WTC11 (cell line): ENCODE results near the gene ZKSCAN2. TPM values are rescaled to one million over a fixed set of nuclear protein-coding genes. Genes with fewer than 3 reads are reported as not detected.

Experiments
- ATAC-seq: fragments of 200-7000 bp; cut with Tn5 transposase; 2 replicates; pipeline ENCODE4 v1.10.0; 2021; ENCODE audit warnings: mild to moderate bottlenecking, moderate library complexity
- CTCF ChIA-PET: fragments of 300-600 bp; sonication (Branson Sonifier 250); formaldehyde crosslinking; loops from one replicate; lab custom pipeline; 2021; ENCODE audit warnings: antibody characterized with exemption; lab: Charles Lee
- POLR2A ChIA-PET: fragments of 350-600 bp; sonication (Branson Sonifier 250); formaldehyde crosslinking; loops from one replicate; lab custom pipeline; 2021; ENCODE audit warnings: antibody characterized with exemption; lab: Charles Lee
- DNase-seq: peaks from one replicate; pipeline ENCODE4 v3.0.0; 2021; ENCODE audit warnings: low spot score
- H3K27ac Mint-ChIP-seq: 2 replicates; pipeline ENCODE4 v1.8.0; 2021; ENCODE audit warnings: mixed read lengths
- H3K27me3 Mint-ChIP-seq: 2 replicates; pipeline ENCODE4 v1.8.0; 2021; ENCODE audit warnings: low read depth, mild to moderate bottlenecking, moderate library complexity, mixed read lengths
- H3K36me3 Mint-ChIP-seq: 2 replicates; pipeline ENCODE4 v1.8.0; 2021; ENCODE audit warnings: mixed read lengths
- H3K4me1 Mint-ChIP-seq: 2 replicates; pipeline ENCODE4 v1.8.0; 2022; ENCODE audit warnings: mixed read lengths
- H3K4me3 Mint-ChIP-seq: 2 replicates; pipeline ENCODE4 v1.8.0; 2021; ENCODE audit warnings: mild to moderate bottlenecking, moderate library complexity, mixed read lengths
- H3K9me3 Mint-ChIP-seq: 2 replicates; pipeline ENCODE4 v1.8.0; 2021; ENCODE audit warnings: mixed read lengths
- ELF4 ChIP-seq: sonication (generic); formaldehyde crosslinking; IDR thresholded peaks from 2 replicates; pipeline ENCODE4 v1.8.1; 2022; ENCODE audit warnings: low read depth, mild to moderate bottlenecking, moderate library complexity, missing genetic modification reagents
- FOXK1 ChIP-seq: sonication (generic); formaldehyde crosslinking; IDR thresholded peaks from 2 replicates; pipeline ENCODE4 v1.8.0; 2022; ENCODE audit warnings: mild to moderate bottlenecking, moderate library complexity, missing genetic modification reagents
- MYBL2 ChIP-seq: sonication (generic); formaldehyde crosslinking; IDR thresholded peaks from 2 replicates; pipeline ENCODE4 v1.8.1; 2023; ENCODE audit warnings: mild to moderate bottlenecking, moderate library complexity, missing genetic modification reagents
- NFATC4 ChIP-seq: fragments of 250-450 bp; sonication (Bioruptor Pico); IDR thresholded peaks from 2 replicates; pipeline ENCODE4 v1.9.0; 2021; ENCODE audit warnings: mild to moderate bottlenecking
- OVOL2 ChIP-seq: fragments of 250-450 bp; sonication (Bioruptor Pico); IDR thresholded peaks from 2 replicates; pipeline ENCODE4 v1.9.0; 2021; ENCODE audit warnings: mild to moderate bottlenecking, borderline replicate concordance
- TEAD1 ChIP-seq: sonication (generic); formaldehyde crosslinking; IDR thresholded peaks from 2 replicates; pipeline ENCODE4 v1.8.0; 2022; ENCODE audit warnings: mild to moderate bottlenecking, missing genetic modification reagents
- TEAD4 ChIP-seq: sonication (generic); formaldehyde crosslinking; IDR thresholded peaks from 2 replicates; pipeline ENCODE4 v1.8.0; 2022; ENCODE audit warnings: mild to moderate bottlenecking, missing genetic modification reagents
- ZNF138 ChIP-seq: sonication (generic); formaldehyde crosslinking; conservative IDR thresholded peaks from 2 replicates; pipeline ENCODE4 v1.8.1; 2022; ENCODE audit warnings: mild to moderate bottlenecking, moderate library complexity, missing genetic modification reagents
- ZNF219 ChIP-seq: sonication (generic); formaldehyde crosslinking; IDR thresholded peaks from 2 replicates; pipeline ENCODE4 v1.8.0; 2023; ENCODE audit warnings: missing genetic modification reagents, mild to moderate bottlenecking, borderline replicate concordance
- ZNF263 ChIP-seq: sonication (generic); formaldehyde crosslinking; IDR thresholded peaks from 2 replicates; pipeline ENCODE4 v1.8.1; 2022; ENCODE audit warnings: low read depth, mild to moderate bottlenecking, moderate library complexity, missing genetic modification reagents
- total RNA-seq: library from RNA; stranded (reverse); gene quantifications from 3 replicates; pipeline ENCODE4 v1.2.3, GENCODE V29; 2021
- TF ChIP-seq, protein P1 (sequence below): fragments of 250-450 bp; sonication (Bioruptor Pico); IDR thresholded peaks from 2 replicates; pipeline ENCODE4 v2.1.2; 2022; ENCODE audit warnings: mild to moderate bottlenecking, moderate library complexity
- TF ChIP-seq, protein P2 (sequence below): fragments of 250-450 bp; sonication (Bioruptor Pico); IDR thresholded peaks from 2 replicates; pipeline ENCODE4 v1.9.0; 2021; ENCODE audit warnings: mild to moderate bottlenecking
- TF ChIP-seq, protein P3 (sequence below): sonication (generic); formaldehyde crosslinking; conservative IDR thresholded peaks from 2 replicates; pipeline ENCODE4 v1.8.1; 2022; ENCODE audit warnings: mild to moderate bottlenecking, missing genetic modification reagents
- TF ChIP-seq, protein P4 (sequence below): sonication (generic); formaldehyde crosslinking; IDR thresholded peaks from 2 replicates; pipeline ENCODE4 v1.8.1; 2023; ENCODE audit warnings: mild to moderate bottlenecking, missing genetic modification reagents
- TF ChIP-seq, protein P5 (sequence below): sonication (generic); formaldehyde crosslinking; conservative IDR thresholded peaks from 2 replicates; pipeline ENCODE4 v1.8.1; 2023; ENCODE audit warnings: mild to moderate bottlenecking, low read depth, missing genetic modification reagents, moderate library complexity
- TF ChIP-seq, protein P6 (sequence below): sonication (generic); formaldehyde crosslinking; IDR thresholded peaks from 2 replicates; pipeline ENCODE4 v1.8.1; 2022; ENCODE audit warnings: missing genetic modification reagents, borderline replicate concordance
- TF ChIP-seq, protein P7 (sequence below): sonication (generic); formaldehyde crosslinking; IDR thresholded peaks from 2 replicates; pipeline ENCODE4 v1.8.0; 2022; ENCODE audit warnings: mild to moderate bottlenecking, missing genetic modification reagents
- TF ChIP-seq, protein P8 (sequence below): fragments of 250-450 bp; sonication (Bioruptor Pico); IDR thresholded peaks from 2 replicates; pipeline ENCODE4 v1.9.0; 2021; ENCODE audit warnings: mild to moderate bottlenecking

Gene ZKSCAN2
- total RNA-seq, 1 experiment from 2014 or later = 13.0 TPM

DNA sequence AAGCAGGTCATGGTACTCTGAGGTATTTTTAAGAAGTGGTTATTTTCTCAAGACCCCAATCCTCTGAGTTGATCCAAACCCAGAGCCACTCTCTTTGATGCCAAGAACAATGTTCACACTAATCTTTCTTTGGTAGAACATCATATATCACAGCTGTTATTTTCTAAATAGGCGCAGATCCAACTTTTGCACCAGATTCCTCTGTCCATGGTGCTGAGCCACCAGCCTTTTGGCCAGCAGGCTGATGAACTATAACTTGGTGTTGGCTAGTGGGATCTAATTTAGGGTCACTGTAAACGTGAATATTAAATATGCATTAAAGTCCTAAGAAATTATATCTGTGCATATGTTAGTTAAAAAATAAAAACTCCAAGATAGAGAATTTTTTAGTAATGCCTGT is 7.0 kb upstream of the ZKSCAN2 start (continued):
- TF ChIP-seq, protein P1, sequence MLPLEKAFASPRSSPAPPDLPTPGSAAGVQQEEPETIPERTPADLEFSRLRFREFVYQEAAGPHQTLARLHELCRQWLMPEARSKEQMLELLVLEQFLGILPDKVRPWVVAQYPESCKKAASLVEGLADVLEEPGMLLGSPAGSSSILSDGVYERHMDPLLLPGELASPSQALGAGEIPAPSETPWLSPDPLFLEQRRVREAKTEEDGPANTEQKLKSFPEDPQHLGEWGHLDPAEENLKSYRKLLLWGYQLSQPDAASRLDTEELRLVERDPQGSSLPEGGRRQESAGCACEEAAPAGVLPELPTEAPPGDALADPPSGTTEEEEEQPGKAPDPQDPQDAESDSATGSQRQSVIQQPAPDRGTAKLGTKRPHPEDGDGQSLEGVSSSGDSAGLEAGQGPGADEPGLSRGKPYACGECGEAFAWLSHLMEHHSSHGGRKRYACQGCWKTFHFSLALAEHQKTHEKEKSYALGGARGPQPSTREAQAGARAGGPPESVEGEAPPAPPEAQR (CRISPR knock-in tag) = no peak
- TF ChIP-seq ZNF219 (CRISPR knock-in tag) = no peak
- TF ChIP-seq, protein P2, sequence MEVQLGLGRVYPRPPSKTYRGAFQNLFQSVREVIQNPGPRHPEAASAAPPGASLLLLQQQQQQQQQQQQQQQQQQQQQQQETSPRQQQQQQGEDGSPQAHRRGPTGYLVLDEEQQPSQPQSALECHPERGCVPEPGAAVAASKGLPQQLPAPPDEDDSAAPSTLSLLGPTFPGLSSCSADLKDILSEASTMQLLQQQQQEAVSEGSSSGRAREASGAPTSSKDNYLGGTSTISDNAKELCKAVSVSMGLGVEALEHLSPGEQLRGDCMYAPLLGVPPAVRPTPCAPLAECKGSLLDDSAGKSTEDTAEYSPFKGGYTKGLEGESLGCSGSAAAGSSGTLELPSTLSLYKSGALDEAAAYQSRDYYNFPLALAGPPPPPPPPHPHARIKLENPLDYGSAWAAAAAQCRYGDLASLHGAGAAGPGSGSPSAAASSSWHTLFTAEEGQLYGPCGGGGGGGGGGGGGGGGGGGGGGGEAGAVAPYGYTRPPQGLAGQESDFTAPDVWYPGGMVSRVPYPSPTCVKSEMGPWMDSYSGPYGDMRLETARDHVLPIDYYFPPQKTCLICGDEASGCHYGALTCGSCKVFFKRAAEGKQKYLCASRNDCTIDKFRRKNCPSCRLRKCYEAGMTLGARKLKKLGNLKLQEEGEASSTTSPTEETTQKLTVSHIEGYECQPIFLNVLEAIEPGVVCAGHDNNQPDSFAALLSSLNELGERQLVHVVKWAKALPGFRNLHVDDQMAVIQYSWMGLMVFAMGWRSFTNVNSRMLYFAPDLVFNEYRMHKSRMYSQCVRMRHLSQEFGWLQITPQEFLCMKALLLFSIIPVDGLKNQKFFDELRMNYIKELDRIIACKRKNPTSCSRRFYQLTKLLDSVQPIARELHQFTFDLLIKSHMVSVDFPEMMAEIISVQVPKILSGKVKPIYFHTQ (CRISPR knock-in tag) = no peak
- no peak for TF ChIP-seq OVOL2
- TF ChIP-seq, protein P3, sequence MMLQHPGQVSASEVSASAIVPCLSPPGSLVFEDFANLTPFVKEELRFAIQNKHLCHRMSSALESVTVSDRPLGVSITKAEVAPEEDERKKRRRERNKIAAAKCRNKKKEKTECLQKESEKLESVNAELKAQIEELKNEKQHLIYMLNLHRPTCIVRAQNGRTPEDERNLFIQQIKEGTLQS (CRISPR knock-in tag) = no peak

DNA sequence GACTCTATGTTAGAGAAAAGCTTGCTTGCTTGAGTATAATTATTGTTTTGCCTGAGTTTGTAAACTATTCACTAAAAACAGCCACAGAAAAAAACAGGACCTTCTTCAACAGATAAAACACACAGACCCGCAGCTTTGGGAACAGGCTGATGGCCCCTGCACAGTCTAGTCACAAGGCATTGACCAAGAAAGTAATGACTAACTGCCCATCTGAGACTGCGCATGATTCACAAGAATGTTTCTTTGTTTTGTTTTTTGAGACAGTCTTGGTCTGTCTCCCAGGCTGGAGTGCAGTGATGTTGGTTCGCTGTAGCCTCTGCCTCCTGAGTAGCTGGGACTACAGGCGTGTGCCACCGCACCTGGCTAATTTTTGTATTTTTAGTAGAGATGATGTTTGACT is 2.8 kb upstream of the ZKSCAN2 start:
- CTCF ChIA-PET = interaction anchor here (0.9 kb wide), 2 partner anchors 27 to 112 kb away, joined by 3 to 5 read pairs; no protein-coding TSS in a partner anchor

DNA sequence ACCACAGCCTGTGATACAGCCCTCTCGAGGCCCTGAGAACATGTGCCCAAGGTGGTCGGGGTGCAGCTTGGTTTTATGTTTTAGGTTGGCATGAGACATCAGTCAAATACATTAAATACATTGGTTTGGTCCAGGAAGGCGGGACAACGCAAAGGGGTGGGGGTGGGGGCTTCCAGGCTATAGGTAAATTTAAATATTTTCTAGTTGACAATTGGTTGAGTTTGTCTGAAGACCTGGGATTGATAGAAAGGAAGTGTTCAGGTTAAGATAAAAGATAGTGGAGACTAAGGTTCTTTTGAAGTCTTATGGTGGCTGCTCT is 1.2 kb upstream of the ZKSCAN2 start:
- Mint-ChIP-seq H3K27ac (peak overlapping the region; percentile 97), H3K9me3 (no peaks in the 10 kb centered on the region), H3K4me1 (peaks cover 36% of the 10 kb centered on the region), H3K4me3 (peak overlapping the region; percentile 92), H3K27me3 (no peaks in the 10 kb centered on the region), H3K36me3 (peaks cover 32% of the 10 kb centered on the region)
- CTCF ChIA-PET = interaction anchor here (1.2 kb wide), 1 partner anchor 433 kb away, joined by 3 read pairs; the partner anchor contains the start of gene HS3ST4
- ATAC-seq = no peak
- POLR2A ChIA-PET = interaction anchor here (0.5 to 0.9 kb wide), 2 partner anchors 12 to 109 kb away, joined by 3 read pairs; no protein-coding TSS in a partner anchor
- no peak for DNase-seq
- TF ChIP-seq, protein P4, sequence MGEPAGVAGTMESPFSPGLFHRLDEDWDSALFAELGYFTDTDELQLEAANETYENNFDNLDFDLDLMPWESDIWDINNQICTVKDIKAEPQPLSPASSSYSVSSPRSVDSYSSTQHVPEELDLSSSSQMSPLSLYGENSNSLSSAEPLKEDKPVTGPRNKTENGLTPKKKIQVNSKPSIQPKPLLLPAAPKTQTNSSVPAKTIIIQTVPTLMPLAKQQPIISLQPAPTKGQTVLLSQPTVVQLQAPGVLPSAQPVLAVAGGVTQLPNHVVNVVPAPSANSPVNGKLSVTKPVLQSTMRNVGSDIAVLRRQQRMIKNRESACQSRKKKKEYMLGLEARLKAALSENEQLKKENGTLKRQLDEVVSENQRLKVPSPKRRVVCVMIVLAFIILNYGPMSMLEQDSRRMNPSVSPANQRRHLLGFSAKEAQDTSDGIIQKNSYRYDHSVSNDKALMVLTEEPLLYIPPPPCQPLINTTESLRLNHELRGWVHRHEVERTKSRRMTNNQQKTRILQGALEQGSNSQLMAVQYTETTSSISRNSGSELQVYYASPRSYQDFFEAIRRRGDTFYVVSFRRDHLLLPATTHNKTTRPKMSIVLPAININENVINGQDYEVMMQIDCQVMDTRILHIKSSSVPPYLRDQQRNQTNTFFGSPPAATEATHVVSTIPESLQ = no peak
- TF ChIP-seq NFATC4 (CRISPR knock-in tag) = no peak
- TF ChIP-seq, protein P5, sequence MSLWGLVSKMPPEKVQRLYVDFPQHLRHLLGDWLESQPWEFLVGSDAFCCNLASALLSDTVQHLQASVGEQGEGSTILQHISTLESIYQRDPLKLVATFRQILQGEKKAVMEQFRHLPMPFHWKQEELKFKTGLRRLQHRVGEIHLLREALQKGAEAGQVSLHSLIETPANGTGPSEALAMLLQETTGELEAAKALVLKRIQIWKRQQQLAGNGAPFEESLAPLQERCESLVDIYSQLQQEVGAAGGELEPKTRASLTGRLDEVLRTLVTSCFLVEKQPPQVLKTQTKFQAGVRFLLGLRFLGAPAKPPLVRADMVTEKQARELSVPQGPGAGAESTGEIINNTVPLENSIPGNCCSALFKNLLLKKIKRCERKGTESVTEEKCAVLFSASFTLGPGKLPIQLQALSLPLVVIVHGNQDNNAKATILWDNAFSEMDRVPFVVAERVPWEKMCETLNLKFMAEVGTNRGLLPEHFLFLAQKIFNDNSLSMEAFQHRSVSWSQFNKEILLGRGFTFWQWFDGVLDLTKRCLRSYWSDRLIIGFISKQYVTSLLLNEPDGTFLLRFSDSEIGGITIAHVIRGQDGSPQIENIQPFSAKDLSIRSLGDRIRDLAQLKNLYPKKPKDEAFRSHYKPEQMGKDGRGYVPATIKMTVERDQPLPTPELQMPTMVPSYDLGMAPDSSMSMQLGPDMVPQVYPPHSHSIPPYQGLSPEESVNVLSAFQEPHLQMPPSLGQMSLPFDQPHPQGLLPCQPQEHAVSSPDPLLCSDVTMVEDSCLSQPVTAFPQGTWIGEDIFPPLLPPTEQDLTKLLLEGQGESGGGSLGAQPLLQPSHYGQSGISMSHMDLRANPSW (CRISPR knock-in tag) = no peak
- TF ChIP-seq TEAD4 (CRISPR knock-in tag) = no peak
- no peak for TF ChIP-seq FOXK1 (CRISPR knock-in tag)
- TF ChIP-seq ZNF263 = no peak
- no peak for TF ChIP-seq ELF4

More for the DNA sequence above, 2.8 kb upstream of the ZKSCAN2 start:
- ATAC-seq = no peak
- no peak for TF ChIP-seq TEAD1 (CRISPR knock-in tag)
- TF ChIP-seq, protein P6, sequence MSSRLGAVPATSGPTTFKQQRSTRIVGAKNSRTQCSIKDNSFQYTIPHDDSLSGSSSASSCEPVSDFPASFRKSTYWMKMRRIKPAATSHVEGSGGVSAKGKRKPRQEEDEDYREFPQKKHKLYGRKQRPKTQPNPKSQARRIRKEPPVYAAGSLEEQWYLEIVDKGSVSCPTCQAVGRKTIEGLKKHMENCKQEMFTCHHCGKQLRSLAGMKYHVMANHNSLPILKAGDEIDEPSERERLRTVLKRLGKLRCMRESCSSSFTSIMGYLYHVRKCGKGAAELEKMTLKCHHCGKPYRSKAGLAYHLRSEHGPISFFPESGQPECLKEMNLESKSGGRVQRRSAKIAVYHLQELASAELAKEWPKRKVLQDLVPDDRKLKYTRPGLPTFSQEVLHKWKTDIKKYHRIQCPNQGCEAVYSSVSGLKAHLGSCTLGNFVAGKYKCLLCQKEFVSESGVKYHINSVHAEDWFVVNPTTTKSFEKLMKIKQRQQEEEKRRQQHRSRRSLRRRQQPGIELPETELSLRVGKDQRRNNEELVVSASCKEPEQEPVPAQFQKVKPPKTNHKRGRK (CRISPR knock-in tag) = no peak
- TF ChIP-seq MYBL2 (CRISPR knock-in tag) = no peak
- TF ChIP-seq, protein P7, sequence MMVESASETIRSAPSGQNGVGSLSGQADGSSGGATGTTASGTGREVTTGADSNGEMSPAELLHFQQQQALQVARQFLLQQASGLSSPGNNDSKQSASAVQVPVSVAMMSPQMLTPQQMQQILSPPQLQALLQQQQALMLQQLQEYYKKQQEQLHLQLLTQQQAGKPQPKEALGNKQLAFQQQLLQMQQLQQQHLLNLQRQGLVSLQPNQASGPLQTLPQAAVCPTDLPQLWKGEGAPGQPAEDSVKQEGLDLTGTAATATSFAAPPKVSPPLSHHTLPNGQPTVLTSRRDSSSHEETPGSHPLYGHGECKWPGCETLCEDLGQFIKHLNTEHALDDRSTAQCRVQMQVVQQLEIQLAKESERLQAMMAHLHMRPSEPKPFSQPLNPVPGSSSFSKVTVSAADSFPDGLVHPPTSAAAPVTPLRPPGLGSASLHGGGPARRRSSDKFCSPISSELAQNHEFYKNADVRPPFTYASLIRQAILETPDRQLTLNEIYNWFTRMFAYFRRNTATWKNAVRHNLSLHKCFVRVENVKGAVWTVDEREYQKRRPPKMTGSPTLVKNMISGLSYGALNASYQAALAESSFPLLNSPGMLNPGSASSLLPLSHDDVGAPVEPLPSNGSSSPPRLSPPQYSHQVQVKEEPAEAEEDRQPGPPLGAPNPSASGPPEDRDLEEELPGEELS = no peak
- TF ChIP-seq, protein P8, sequence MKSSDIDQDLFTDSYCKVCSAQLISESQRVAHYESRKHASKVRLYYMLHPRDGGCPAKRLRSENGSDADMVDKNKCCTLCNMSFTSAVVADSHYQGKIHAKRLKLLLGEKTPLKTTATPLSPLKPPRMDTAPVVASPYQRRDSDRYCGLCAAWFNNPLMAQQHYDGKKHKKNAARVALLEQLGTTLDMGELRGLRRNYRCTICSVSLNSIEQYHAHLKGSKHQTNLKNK (CRISPR knock-in tag) = no peak
- no peak for TF ChIP-seq ZNF219 (CRISPR knock-in tag)
- no peak for TF ChIP-seq ZNF138 (CRISPR knock-in tag)
- TF ChIP-seq, all 79 proteins: peak for 0
- H3K36me3 Mint-ChIP-seq = peaks cover 28% of the 10 kb centered on the region
- H3K4me1 Mint-ChIP-seq = peaks cover 32% of the 10 kb centered on the region
- no peaks in the 10 kb centered on the region for H3K27me3 Mint-ChIP-seq
- no peaks in the 10 kb centered on the region for H3K9me3 Mint-ChIP-seq
- peak overlapping the region; percentile 92 for H3K4me3 Mint-ChIP-seq
- H3K27ac Mint-ChIP-seq = no peak overlapping the region
- POLR2A ChIA-PET = interaction anchor here (0.5 kb wide), 1 partner anchor 431 kb away, joined by 3 read pairs; no protein-coding TSS in a partner anchor
- no peak for DNase-seq
